Measurements from ENCODE around the gene OCA2. TPM values are rescaled to one million over a fixed set of nuclear protein-coding genes. Genes with fewer than 3 reads are reported as not detected.
"Not testable (repeated sequence)": the region's sequence is repeated elsewhere in the genome, so short reads cannot be mapped to it uniquely, and the experiment has no call there.

OCA2 gene
- polyA plus RNA-seq, 1 donor from 2014 or later = 0.97 TPM

- Histone ChIP-seq H3K79me2 (replicated peaks; ENCODE audit: insufficient read depth, low read length) (no peaks in the 10 kb centered on the region), H3K4me2 (ENCODE audit: low read length) (no peak overlapping the region), H2AFZ (ENCODE audit: low read depth, low read length) (no peak overlapping the region), H3K9me2 (ENCODE audit: insufficient read depth, low read length) (no peaks in the 10 kb centered on the region), H3K9me3 (ENCODE audit: low read length) (no peaks in the 10 kb centered on the region), H4K20me1 (ENCODE audit: insufficient read depth) (no peaks in the 10 kb centered on the region), H3K36me3 (ENCODE audit: insufficient read depth, low read length) (no peaks in the 10 kb centered on the region), H3F3A (ENCODE audit: insufficient read depth, low read length, poor library complexity, severe bottlenecking) (no peaks in the 10 kb centered on the region), H3K4me3 (ENCODE audit: low read length) (no peak overlapping the region), H3K9ac (ENCODE audit: low read length) (no peak overlapping the region), H3K27me3 (ENCODE audit: insufficient read depth, low read depth, low read length) (no peaks in the 10 kb centered on the region), H3K27ac (ENCODE audit: low read length) (no peak overlapping the region)
- TF ChIP-seq CTCF (IDR thresholded peaks at IDR 0.05; ENCODE audit: poor library complexity, severe bottlenecking) = no peak
- no peak for TF ChIP-seq SMC3 (conservative IDR thresholded peaks at IDR 0.05; ENCODE audit: poor library complexity)
- TF ChIP-seq EP300 (conservative IDR thresholded peaks at IDR 0.05; ENCODE audit: poor library complexity, severe bottlenecking) = no peak
- TF ChIP-seq MXI1 (conservative IDR thresholded peaks at IDR 0.05; ENCODE audit: poor library complexity, severe bottlenecking) = no peak
- TF ChIP-seq RAD21 (conservative IDR thresholded peaks at IDR 0.05) = no peak
- TF ChIP-seq TAF1 (IDR thresholded peaks at IDR 0.05; ENCODE audit: low read depth) = no peak
- TF ChIP-seq POLR2AphosphoS5 (IDR thresholded peaks at IDR 0.05) = no peak
- no peak for TF ChIP-seq REST (IDR thresholded peaks at IDR 0.05; ENCODE audit: borderline replicate concordance)
- TF ChIP-seq EZH2 (IDR thresholded peaks at IDR 0.05; ENCODE audit: borderline replicate concordance, insufficient read depth, low read length, poor library complexity, severe bottlenecking) = no peak
Measured at GRCh38 chr15:28140062-28140461, 40.9 kb upstream of the OCA2 start.

GRCh38 chr15:28137408-28138039 is 38.4 kb upstream of the OCA2 start:
- not testable (repeated sequence) for H3K4me3 ChIP-seq (ENCODE audit: low read length); H3K27me3 ChIP-seq (ENCODE audit: insufficient read depth, low read depth, low read length); H3K9ac ChIP-seq (ENCODE audit: low read length); H3K27ac ChIP-seq (ENCODE audit: low read length); H3F3A ChIP-seq (ENCODE audit: insufficient read depth, low read length, poor library complexity, severe bottlenecking); H3K9me3 ChIP-seq (ENCODE audit: low read length); H4K20me1 ChIP-seq (ENCODE audit: insufficient read depth); H3K79me2 ChIP-seq (replicated peaks; ENCODE audit: insufficient read depth, low read length); H2AFZ ChIP-seq (ENCODE audit: low read depth, low read length); H3K36me3 ChIP-seq (ENCODE audit: insufficient read depth, low read length); H3K9me2 ChIP-seq (ENCODE audit: insufficient read depth, low read length); H3K4me2 ChIP-seq (ENCODE audit: low read length)

- H2AFZ ChIP-seq (ENCODE audit: low read depth, low read length); H3K9ac ChIP-seq (ENCODE audit: low read length); H3K27ac ChIP-seq (ENCODE audit: low read length); H3F3A ChIP-seq (ENCODE audit: insufficient read depth, low read length, poor library complexity, severe bottlenecking); H3K79me2 ChIP-seq (replicated peaks; ENCODE audit: insufficient read depth, low read length); H3K9me2 ChIP-seq (ENCODE audit: insufficient read depth, low read length); H3K9me3 ChIP-seq (ENCODE audit: low read length); H3K36me3 ChIP-seq (ENCODE audit: insufficient read depth, low read length); H4K20me1 ChIP-seq (ENCODE audit: insufficient read depth); H3K27me3 ChIP-seq (ENCODE audit: insufficient read depth, low read depth, low read length); H3K4me2 ChIP-seq (ENCODE audit: low read length); H3K4me3 ChIP-seq (ENCODE audit: low read length): not testable (repeated sequence)
Measured at GRCh38 chr15:28136236-28136904, 37.3 kb upstream of the OCA2 start.

All from neural cell (in vitro differentiated cells).